ENCODE measurements around the gene TRIM2.

Gene TRIM2

DNA sequence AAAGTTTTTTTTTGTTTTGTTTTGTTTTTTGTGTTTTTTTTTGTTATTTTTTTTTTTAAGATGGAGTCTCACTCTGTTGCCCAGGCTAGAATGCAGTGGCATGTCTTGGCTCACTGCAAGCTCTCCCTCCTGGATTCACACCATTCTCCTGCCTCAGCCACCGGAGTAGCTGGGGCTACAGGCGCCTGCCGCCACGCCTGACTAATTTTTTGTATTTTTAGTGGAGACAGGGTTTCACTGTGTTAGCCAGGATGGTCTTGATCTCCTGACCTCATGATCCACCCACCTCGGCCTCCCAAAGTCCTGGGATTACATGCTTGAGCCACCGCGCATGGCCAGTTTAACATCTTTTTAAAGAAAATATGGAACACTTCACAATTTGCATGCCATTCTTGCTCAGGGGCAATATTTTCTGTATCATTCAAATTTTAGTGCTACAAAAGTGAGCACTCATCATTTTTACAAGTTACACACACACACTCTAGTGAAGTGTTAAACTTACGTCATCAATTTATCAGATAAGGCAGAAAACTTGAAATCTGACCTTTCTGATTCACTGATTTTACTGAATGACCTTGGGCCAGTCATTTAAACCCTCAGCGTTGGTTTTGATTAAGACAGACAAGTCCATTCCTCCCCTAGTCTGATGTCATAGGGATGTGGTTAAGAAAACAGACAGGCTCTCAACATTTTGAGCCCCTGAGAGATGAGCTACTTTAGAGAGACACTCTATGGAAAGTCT is 61.2 kb downstream of the TRIM2 start:
- in situ Hi-C loops (cut with HindIII; ENCODE audit: low sequenced_read_pairs), result no loop called here
- no peak overlapping the region for H3K4me3 ChIP-seq (ENCODE audit: low read depth, low read length)
- no peak for TF ChIP-seq CTCF (IDR thresholded peaks at IDR 0.05; ENCODE audit: low read depth, low read length)
- no peak for DNase-seq (ENCODE audit: low read depth, low spot score)

DNA sequence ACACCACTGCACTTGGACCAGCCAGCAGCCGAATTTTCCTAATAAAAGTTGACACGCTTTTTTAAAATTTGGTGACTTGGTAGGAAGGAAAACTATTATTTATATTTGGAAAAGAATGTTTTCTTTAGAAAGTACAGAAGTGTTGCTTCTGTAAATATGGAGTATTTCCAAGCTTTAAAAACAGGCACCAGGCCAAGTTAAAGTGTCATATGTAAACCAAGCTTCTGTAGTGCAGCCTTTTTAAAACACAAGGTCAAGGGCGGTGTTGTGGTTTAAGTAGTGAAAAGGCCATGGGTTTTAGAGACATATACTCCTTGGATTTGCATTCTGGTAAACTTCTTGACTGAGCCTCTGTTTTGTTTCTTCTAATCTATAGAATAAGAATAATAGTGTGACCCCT is 62.7 kb downstream of the TRIM2 start:
- no peak for TF ChIP-seq CTCF (IDR thresholded peaks at IDR 0.05; ENCODE audit: low read depth, low read length)
- in situ Hi-C loops (cut with HindIII; ENCODE audit: low sequenced_read_pairs), result no loop called here
- no peak overlapping the region for H3K4me3 ChIP-seq (ENCODE audit: low read depth, low read length)
- peak; percentile 62 for DNase-seq (ENCODE audit: low read depth, low spot score)

- no peak overlapping the region for H3K4me3 ChIP-seq (ENCODE audit: low read depth, low read length)
- TF ChIP-seq CTCF (IDR thresholded peaks at IDR 0.05; ENCODE audit: low read depth, low read length), result no peak
- in situ Hi-C loops (cut with HindIII; ENCODE audit: low sequenced_read_pairs), result no loop called here
- DNase-seq (ENCODE audit: low read depth, low spot score), result no peak
These were observed 63.6 kb downstream of the TRIM2 start for GRCh38 chr4:153267890-153268289.

DNA sequence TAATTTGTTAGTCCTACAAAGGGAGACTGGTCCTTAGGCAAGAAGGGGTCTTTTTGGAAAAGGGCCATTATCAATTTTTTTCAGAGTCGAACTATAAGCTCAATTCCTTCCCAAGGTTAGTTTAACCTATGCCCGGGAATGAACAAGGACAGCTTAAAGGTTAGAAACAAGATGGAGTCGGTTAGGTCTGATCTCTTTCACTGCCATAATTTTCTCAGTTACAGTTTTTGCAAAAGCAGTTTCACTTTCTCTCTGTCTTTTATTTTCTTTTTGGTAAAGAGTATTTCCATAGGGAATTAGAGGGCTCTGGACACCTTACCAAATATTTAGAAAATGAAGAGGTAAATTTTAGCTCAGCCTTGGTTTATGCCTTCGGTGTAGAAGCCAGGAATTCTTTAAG is 64.1 kb downstream of the TRIM2 start:
- in situ Hi-C loops (cut with HindIII; ENCODE audit: low sequenced_read_pairs), result no loop called here
- H3K4me3 ChIP-seq (ENCODE audit: low read depth, low read length), result no peak overlapping the region
- no peak for TF ChIP-seq CTCF (IDR thresholded peaks at IDR 0.05; ENCODE audit: low read depth, low read length)
- DNase-seq (ENCODE audit: low read depth, low spot score), result no peak

DNA sequence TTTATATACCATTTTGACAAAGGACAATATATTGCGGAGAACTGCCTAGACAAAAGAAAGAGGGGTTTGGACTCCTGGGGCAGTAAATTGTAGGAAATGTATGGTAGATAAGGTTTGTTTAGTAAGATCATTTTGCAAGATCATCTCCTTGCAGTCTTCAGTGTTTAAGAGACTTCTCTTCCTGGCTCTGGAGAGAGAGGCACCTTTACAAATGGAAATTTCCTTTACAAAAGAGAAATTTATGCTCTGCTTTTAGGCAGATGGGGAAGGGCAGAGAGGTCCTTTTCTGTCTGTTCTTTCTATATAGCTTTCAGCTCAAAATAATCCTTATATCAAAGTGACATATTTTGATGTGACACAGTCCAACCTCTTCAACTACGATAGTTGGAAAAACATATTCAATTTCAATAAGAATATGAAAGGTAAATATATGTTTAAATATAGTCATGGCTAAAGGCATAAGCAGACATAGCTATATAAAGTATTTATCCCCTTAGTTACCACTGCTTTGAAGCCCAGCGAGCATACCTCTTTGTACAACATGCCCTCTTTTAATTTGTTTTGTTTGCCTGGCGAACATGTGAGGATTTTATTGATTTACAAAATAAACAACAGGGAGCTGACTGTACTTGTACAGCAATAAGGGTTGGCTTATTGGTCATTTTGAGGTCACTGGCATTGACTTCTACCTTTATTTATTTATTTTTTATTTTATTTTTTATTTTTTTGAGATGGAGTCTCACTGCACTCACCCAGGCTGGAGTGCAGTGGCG is 65.2 kb downstream of the TRIM2 start:
- TF ChIP-seq CTCF (IDR thresholded peaks at IDR 0.05; ENCODE audit: low read depth, low read length), result no peak
- no peak for DNase-seq (ENCODE audit: low read depth, low spot score)
- H3K4me3 ChIP-seq (ENCODE audit: low read depth, low read length), result no peak overlapping the region
- in situ Hi-C loops (cut with HindIII; ENCODE audit: low sequenced_read_pairs), result no loop called here

- TF ChIP-seq CTCF (IDR thresholded peaks at IDR 0.05; ENCODE audit: low read depth, low read length), result no peak
- DNase-seq (ENCODE audit: low read depth, low spot score), result no peak
- in situ Hi-C loops (cut with HindIII; ENCODE audit: low sequenced_read_pairs), result no loop called here
- no peak overlapping the region for H3K4me3 ChIP-seq (ENCODE audit: low read depth, low read length)
These were observed 66.1 kb downstream of the TRIM2 start for GRCh38 chr4:153270361-153270760.
